ENCODE results near the gene CDKAL1.

- TF ChIP-seq PAX5 (IDR thresholded peaks at IDR 0.05; ENCODE audit: insufficient read depth, low read length, severe bottlenecking) (no peak), POLR2A (IDR thresholded peaks at IDR 0.05; ENCODE audit: low read depth, low read length) (no peak), TAF1 (IDR thresholded peaks at IDR 0.05; ENCODE audit: low read depth, low read length) (no peak)
These were observed 151.9 kb downstream of the CDKAL1 start for GRCh38 chr6:20686142-20686541.
